GM23338 (cell line): ENCODE data around the gene ARHGAP12. TPM values are rescaled to one million over a fixed set of nuclear protein-coding genes. Genes with fewer than 3 reads are reported as not detected.

ENCODE experiments used
- ATAC-seq: fragments of 200-7000 bp; cut with Tn5 transposase; 3 replicates; pipeline ENCODE4 v1.9.1; 2020
- DNase-seq: peaks from one replicate; pipeline ENCODE4 v3.0.0-alpha.2; 2015; ENCODE audit warnings: low spot score
- H2AFZ ChIP-seq: fragments of 200-600 bp; sonication (generic); 2 replicates; pipeline ENCODE4 v1.8.0; 2016; ENCODE audit warnings: antibody characterized with exemption, mild to moderate bottlenecking, moderate library complexity
- H3F3A ChIP-seq: fragments of 200-600 bp; sonication (generic); replicated peaks from 2 replicates; pipeline ENCODE4 v1.8.0; 2017; ENCODE audit warnings: antibody characterized with exemption, mixed run types, low read depth
- H3K27ac ChIP-seq: fragments of 200-600 bp; sonication (generic); 2 replicates; pipeline ENCODE4 v1.6.1; 2016; ENCODE audit warnings: low read depth
- H3K27me3 ChIP-seq: fragments of 200-600 bp; sonication (generic); 2 replicates; pipeline ENCODE4 v1.8.0; 2016; ENCODE audit warnings: mild to moderate bottlenecking, mixed run types, moderate library complexity; ENCODE audit not compliant: insufficient read depth
- H3K36me3 ChIP-seq: fragments of 200-600 bp; sonication (generic); 2 replicates; pipeline ENCODE4 v1.8.0; 2016; ENCODE audit warnings: mild to moderate bottlenecking; ENCODE audit not compliant: insufficient read depth
- H3K4me1 ChIP-seq: fragments of 200-600 bp; sonication (generic); 2 replicates; pipeline ENCODE4 v1.8.0; 2016; ENCODE audit warnings: mild to moderate bottlenecking, moderate library complexity; ENCODE audit not compliant: insufficient read depth
- H3K4me2 ChIP-seq: fragments of 200-600 bp; sonication (generic); 2 replicates; pipeline ENCODE4 v1.7.1; 2017; ENCODE audit warnings: mixed run types
- H3K4me3 ChIP-seq: fragments of 200-600 bp; sonication (generic); 2 replicates; pipeline ENCODE4 v1.6.1; 2016; ENCODE audit warnings: mixed run types
- H3K79me2 ChIP-seq: fragments of 200-600 bp; sonication (generic); replicated peaks from 2 replicates; pipeline ENCODE4 v1.8.0; 2017; ENCODE audit warnings: mild to moderate bottlenecking; ENCODE audit not compliant: insufficient read depth
- H3K9me2 ChIP-seq: fragments of 200-600 bp; sonication (generic); 2 replicates; pipeline ENCODE4 v1.8.0; 2017; ENCODE audit not compliant: insufficient read depth
- H4K20me1 ChIP-seq: fragments of 200-600 bp; sonication (generic); replicated peaks from 2 replicates; pipeline ENCODE4 v1.8.0; 2017; ENCODE audit warnings: mild to moderate bottlenecking; ENCODE audit not compliant: insufficient read depth
- H3K27ac Mint-ChIP-seq: 2 replicates; pipeline ENCODE4 v1.8.0; 2020; ENCODE audit warnings: inconsistent platforms, mild to moderate bottlenecking, moderate library complexity, mixed read lengths
- H3K27me3 Mint-ChIP-seq: 3 replicates; pipeline ENCODE4 v1.8.0; 2022; ENCODE audit warnings: low read depth, mild to moderate bottlenecking, moderate library complexity, mixed read lengths, inconsistent platforms; ENCODE audit not compliant: insufficient read depth, poor library complexity
- H3K36me3 Mint-ChIP-seq: 3 replicates; pipeline ENCODE4 v1.8.0; 2021; ENCODE audit warnings: low read depth, mild to moderate bottlenecking, inconsistent platforms, moderate library complexity, mixed read lengths
- H3K4me1 Mint-ChIP-seq: 3 replicates; pipeline ENCODE4 v1.8.0; 2020; ENCODE audit warnings: mild to moderate bottlenecking, inconsistent platforms, mixed read lengths
- H3K4me3 Mint-ChIP-seq: 3 replicates; pipeline ENCODE4 v1.8.0; 2021; ENCODE audit warnings: moderate library complexity, mild to moderate bottlenecking, inconsistent platforms, mixed read lengths
- H3K9me3 Mint-ChIP-seq: 3 replicates; pipeline ENCODE4 v1.8.0; 2020; ENCODE audit warnings: moderate library complexity, mild to moderate bottlenecking, inconsistent platforms, mixed read lengths
- ETS1 ChIP-seq: IDR thresholded peaks from 2 replicates; pipeline ENCODE4 v1.6.1; 2016; ENCODE audit warnings: antibody characterized with exemption
- JUNB ChIP-seq: IDR thresholded peaks from one replicate; pipeline ENCODE4 v1.6.1; 2016; ENCODE audit warnings: antibody characterized with exemption; ENCODE audit not compliant: unreplicated experiment
- NANOG ChIP-seq: IDR thresholded peaks from 2 replicates; pipeline ENCODE4 v1.6.1; 2016; ENCODE audit warnings: antibody characterized with exemption, borderline replicate concordance
- STAT1 ChIP-seq: IDR thresholded peaks from one replicate; pipeline ENCODE4 v1.6.1; 2016; ENCODE audit warnings: antibody characterized with exemption; ENCODE audit not compliant: unreplicated experiment
- ZNF331 ChIP-seq: fragments of 250-450 bp; sonication (Bioruptor Pico); IDR thresholded peaks from 2 replicates; pipeline ENCODE4 v1.5.0; 2020; ENCODE audit warnings: low read depth, mild to moderate bottlenecking, moderate library complexity
- ZNF462 ChIP-seq: fragments of 250-450 bp; sonication (Bioruptor Pico); IDR thresholded peaks from 2 replicates; pipeline ENCODE4 v1.5.0; 2020; ENCODE audit warnings: mild to moderate bottlenecking, moderate library complexity
- polyA plus RNA-seq: library from polyadenylated mRNA; unstranded; fragments of >200 nt; fragmentation: Nextera tagmentation; extraction: Ambion mirVana; gene quantifications from 2 replicates; pipeline ENCODE4 v1.2.1, GENCODE V29; 2016
- total RNA-seq: library from RNA; depleted of rRNA; stranded (reverse); fragments of >200 nt; shearing (Covaris generic); gene quantifications from 2 replicates; pipeline ENCODE4 v1.2.3, GENCODE V29; 2014

ARHGAP12 gene
- total and polyA plus RNA-seq, 2 experiments from 2014 or later: 27.5 to 50.7 TPM

- no peak for TF ChIP-seq ZNF462
- TF ChIP-seq NANOG: no peak
- TF ChIP-seq ZNF331 (CRISPR knock-in tag): no peak
- TF ChIP-seq JUNB: no peak
- no peak for TF ChIP-seq ETS1
- no peak for TF ChIP-seq STAT1
Measured at GRCh38 chr10:31939797-31940708, 11.4 kb upstream of the ARHGAP12 start (continued).

- Mint-ChIP-seq H3K27me3 (peaks cover 2% of the 10 kb centered on the region), H3K4me1 (peaks cover 7% of the 10 kb centered on the region), H3K9me3 (no peaks in the 10 kb centered on the region), H3K36me3 (no peaks in the 10 kb centered on the region), H3K4me3 (no peak overlapping the region), H3K27ac (no peak overlapping the region)
- Histone ChIP-seq H2AFZ (no peak overlapping the region), H3K4me1 (0 out of 2 replicates have a peak, but pooled peaks cover 7% of the 10 kb centered on the region), H3K4me3 (no peak overlapping the region), H3K79me2 (peaks cover 1% of the 10 kb centered on the region), H3K36me3 (no peaks in the 10 kb centered on the region), H3F3A (no peaks in the 10 kb centered on the region), H4K20me1 (no peaks in the 10 kb centered on the region), H3K9me2 (no peaks in the 10 kb centered on the region), H3K4me2 (no peak overlapping the region), H3K27ac (peak overlapping the region; percentile 41; the same call in 1 of the 2 replicates), H3K27me3 (no peaks in the 10 kb centered on the region)
- TF ChIP-seq ZNF462: no peak
- ATAC-seq (no peak), DNase-seq (no peak)
Measured at GRCh38 chr10:31937371-31937770, 8.7 kb upstream of the ARHGAP12 start.
